ENCODE results near the gene FBXW12. TPM values are rescaled to one million over a fixed set of nuclear protein-coding genes. Genes with fewer than 3 reads are reported as not detected.
A peak's percentile ranks its signal among the peaks of the same experiment; 100 is the strongest.

Gene FBXW12
- total RNA-seq, 6 experiments from 2014 or later, result not detected

GRCh38 chr3:48439820-48440589 is 68.0 kb downstream of the FBXW12 start, which contains the start of the genes CCDC51 and TMA7:
Gene CCDC51 (minus strand): TSS chr3:48440119. CDS start chr3:48435128, 4,991 bp downstream.
Gene TMA7 (plus strand): TSS chr3:48440257. CDS start chr3:48440297, 40 bp downstream.
- intact Hi-C loops (cut with DNase I), result loop anchor here (5.0 kb wide), 2 partner anchors 43 to 168 kb away; no protein-coding TSS in a partner anchor
- TF ChIP-seq CTCF (IDR thresholded peaks at IDR 0.05) (no peak), POLR2A (IDR thresholded peaks at IDR 0.05) (peak; percentile 90)
- peak within 1 kb of the TSS; percentile 72 to 86 (median 75) for H3K4me3 ChIP-seq
- ATAC-seq, result peak; percentile 95 to 97 (median 96)
- peaks cover 0 to 18% (median 4%) of the 10 kb centered on the region in 4 donors for H3K4me1 ChIP-seq
- no peaks in the 10 kb centered on the region for H3K27me3 ChIP-seq
- peak within 1 kb of the TSS; percentile 78 to 83 (median 78) for H3K27ac ChIP-seq
- H3K9me3 ChIP-seq, result no peaks in the 10 kb centered on the region
- peak; percentile 99 for DNase-seq
- peaks cover 0 to 26% (median under 1%) of the 10 kb centered on the region in 4 donors for H3K36me3 ChIP-seq
- under 1% methylated on average over 40 of the region's 54 CpGs for WGBS (ENCODE audit: insufficient coverage, low coverage, low lambda C conversion rate, missing lambda C conversion rate)

- H3K27ac ChIP-seq, result peak overlapping the region; percentile 78 to 83 (median 78)
- no peak for DNase-seq
- H3K4me3 ChIP-seq, result peak overlapping the region; percentile 72 to 86 (median 75)
- intact Hi-C loops (cut with DNase I), result no loop called here
- 0% methylated on average over 13 of the region's 21 CpGs for WGBS (ENCODE audit: insufficient coverage, low coverage, low lambda C conversion rate, missing lambda C conversion rate)
- ATAC-seq, result peak; percentile 3 to 7 (median 4)
- H3K4me1 ChIP-seq, result peaks cover 0 to 18% (median 4%) of the 10 kb centered on the region in 4 donors
- H3K9me3 ChIP-seq, result no peaks in the 10 kb centered on the region
- H3K36me3 ChIP-seq, result peaks cover 0 to 26% (median under 1%) of the 10 kb centered on the region in 4 donors
- TF ChIP-seq CTCF (IDR thresholded peaks at IDR 0.05) (no peak), POLR2A (IDR thresholded peaks at IDR 0.05) (no peak)
- H3K27me3 ChIP-seq, result no peaks in the 10 kb centered on the region
Observed at GRCh38 chr3:48440590-48440958, 68.6 kb downstream of the FBXW12 start.

- no peak for TF ChIP-seq POLR2A (IDR thresholded peaks at IDR 0.05)
- TF ChIP-seq CTCF (IDR thresholded peaks at IDR 0.05), result no peak
- no peak for DNase-seq
Observed at GRCh38 chr3:48441940-48442339, 69.9 kb downstream of the FBXW12 start.

More at GRCh38 chr3:48441940-48442339, 69.9 kb downstream of the FBXW12 start:
- H3K27ac ChIP-seq, result no peak overlapping the region
- H3K36me3 ChIP-seq, result peaks cover 0 to 26% (median under 1%) of the 10 kb centered on the region in 4 donors
- ATAC-seq, result no peak
- H3K4me3 ChIP-seq, result no peak overlapping the region
- H3K4me1 ChIP-seq, result peaks cover 0 to 25% (median 4%) of the 10 kb centered on the region in 4 donors
- no peaks in the 10 kb centered on the region for H3K27me3 ChIP-seq
- intact Hi-C loops (cut with DNase I), result no loop called here
- no peaks in the 10 kb centered on the region for H3K9me3 ChIP-seq
- WGBS (ENCODE audit: insufficient coverage, low coverage, low lambda C conversion rate, missing lambda C conversion rate), result 47% methylated on average over 6 of the region's 6 CpGs

Small RNA genes lying within 50 kb of the gene (small RNA-seq; reads per million reads assigned to genes)
- 0 reads per million in 2 experiments for gene RN7SL321P

Other genes with a start within 250 kb of the FBXW12 start
- 1 to 10 TPM in 2 of 6 experiments, under 1 TPM in 4; 0.27 to 8.8 (median 0.56) TPM for gene CDC25A, start 183.8 kb upstream of the FBXW12 start, total RNA-seq
- gene CAMP, start 148.7 kb upstream of the FBXW12 start, total RNA-seq, result under 1 TPM in 2 of 6 experiments, not detected in 4; 0.46 to 0.50 TPM
- 1 to 10 TPM; 2.2 to 3.6 (median 2.5) TPM for gene ZNF589, start 131.1 kb upstream of the FBXW12 start, total RNA-seq
- gene NME6, start 70.9 kb upstream of the FBXW12 start, total RNA-seq, result 10 to 100 TPM in 5 of 6 experiments, 1 to 10 TPM in 1; 9.4 to 19.2 (median 13.5) TPM
- gene SPINK8, start 38.6 kb upstream of the FBXW12 start, total RNA-seq, result not detected
- 100 to 1,000 TPM in 2 of 6 experiments, 10 to 100 TPM in 4; 65.9 to 132 (median 86.5) TPM for gene PLXNB1, start 57.9 kb downstream of the FBXW12 start, total RNA-seq
- gene CCDC51, start 67.9 kb downstream of the FBXW12 start, total RNA-seq, result 10 to 100 TPM in 2 of 6 experiments, 1 to 10 TPM in 4; 5.9 to 16.0 (median 8.1) TPM
- gene TMA7, start 68.0 kb downstream of the FBXW12 start, total RNA-seq, result 100 to 1,000 TPM in 2 of 6 experiments, 10 to 100 TPM in 4; 64.8 to 182 (median 80.1) TPM
- gene ATRIP, start 74.5 kb downstream of the FBXW12 start, total RNA-seq, result 1 to 10 TPM; 2.4 to 4.5 (median 3.2) TPM
- gene SHISA5, start 132.0 kb downstream of the FBXW12 start, total RNA-seq, result 100 to 1,000 TPM in 4 of 6 experiments, 10 to 100 TPM in 2; 76.3 to 118 (median 101) TPM
- 10 to 100 TPM in 1 of 6 experiments, 1 to 10 TPM in 4, under 1 TPM in 1; 0.59 to 10.8 (median 1.4) TPM for gene PFKFB4, start 184.6 kb downstream of the FBXW12 start, total RNA-seq
- gene UCN2, start 191.6 kb downstream of the FBXW12 start, total RNA-seq, result not detected
- gene COL7A1, start 223.1 kb downstream of the FBXW12 start, total RNA-seq, result 1 to 10 TPM in 4 of 6 experiments, under 1 TPM in 2; 0.31 to 1.7 (median 1.1) TPM
- 100 to 1,000 TPM; 176 to 329 (median 213) TPM for gene UQCRC1, start 237.4 kb downstream of the FBXW12 start, total RNA-seq
- gene TMEM89, start 249.6 kb downstream of the FBXW12 start, total RNA-seq, result not detected

Data from right lobe of liver (tissue), 6 donors.